Measurements from ENCODE around the gene AHCTF1. TPM values are rescaled to one million over a fixed set of nuclear protein-coding genes. Genes with fewer than 3 reads are reported as not detected.
"Not testable (repeated sequence)": the region's sequence is repeated elsewhere in the genome, so short reads cannot be mapped to it uniquely, and the experiment has no call there.

The AHCTF1 gene
- total and polyA plus RNA-seq, 7 donors = 3.7 to 61.8 (median 35.7) TPM

GRCh38 chr1:246897302-246897701 is 34.4 kb downstream of the AHCTF1 start:
- TF ChIP-seq EP300 (IDR thresholded peaks at IDR 0.05) (no peak), POLR2A (IDR thresholded peaks at IDR 0.05) (no peak)
- Histone ChIP-seq H3K27me3 (no peaks in the 10 kb centered on the region), H3K27ac (no peak overlapping the region), H3K36me3 (peaks cover 15 to 97% (median 59%) of the 10 kb centered on the region in 4 donors), H3K4me1 (no peaks in the 10 kb centered on the region), H3K4me3 (no peak overlapping the region), H3K9me3 (no peaks in the 10 kb centered on the region)
- no peak for DNase-seq
- WGBS, 2 donors = 96% methylated on average over 5 of the region's 5 CpGs
- intact Hi-C loops (cut with DNase I) = no loop called here

GRCh38 chr1:246893191-246893939 is 38.4 kb downstream of the AHCTF1 start:
- H3K27me3 ChIP-seq = no peaks in the 10 kb centered on the region
- WGBS, 2 donors = 87 to 89% methylated on average over 5 of the region's 5 CpGs
- H3K36me3 ChIP-seq = peaks cover 27 to 97% (median 49%) of the 10 kb centered on the region in 4 donors
- H3K4me3 ChIP-seq = no peak overlapping the region
- TF ChIP-seq POLR2A (IDR thresholded peaks at IDR 0.05) (no peak), POLR2AphosphoS5 (IDR thresholded peaks at IDR 0.05) (no peak), EP300 (IDR thresholded peaks at IDR 0.05) (no peak)
- TF ChIP-seq, protein P1, sequence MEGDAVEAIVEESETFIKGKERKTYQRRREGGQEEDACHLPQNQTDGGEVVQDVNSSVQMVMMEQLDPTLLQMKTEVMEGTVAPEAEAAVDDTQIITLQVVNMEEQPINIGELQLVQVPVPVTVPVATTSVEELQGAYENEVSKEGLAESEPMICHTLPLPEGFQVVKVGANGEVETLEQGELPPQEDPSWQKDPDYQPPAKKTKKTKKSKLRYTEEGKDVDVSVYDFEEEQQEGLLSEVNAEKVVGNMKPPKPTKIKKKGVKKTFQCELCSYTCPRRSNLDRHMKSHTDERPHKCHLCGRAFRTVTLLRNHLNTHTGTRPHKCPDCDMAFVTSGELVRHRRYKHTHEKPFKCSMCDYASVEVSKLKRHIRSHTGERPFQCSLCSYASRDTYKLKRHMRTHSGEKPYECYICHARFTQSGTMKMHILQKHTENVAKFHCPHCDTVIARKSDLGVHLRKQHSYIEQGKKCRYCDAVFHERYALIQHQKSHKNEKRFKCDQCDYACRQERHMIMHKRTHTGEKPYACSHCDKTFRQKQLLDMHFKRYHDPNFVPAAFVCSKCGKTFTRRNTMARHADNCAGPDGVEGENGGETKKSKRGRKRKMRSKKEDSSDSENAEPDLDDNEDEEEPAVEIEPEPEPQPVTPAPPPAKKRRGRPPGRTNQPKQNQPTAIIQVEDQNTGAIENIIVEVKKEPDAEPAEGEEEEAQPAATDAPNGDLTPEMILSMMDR (IDR thresholded peaks at IDR 0.05) = no peak
- DNase-seq = no peak
- H3K4me1 ChIP-seq = no peaks in the 10 kb centered on the region
- intact Hi-C loops (cut with DNase I) = no loop called here
- no peaks in the 10 kb centered on the region for H3K9me3 ChIP-seq
- H3K27ac ChIP-seq = no peak overlapping the region

DNA sequence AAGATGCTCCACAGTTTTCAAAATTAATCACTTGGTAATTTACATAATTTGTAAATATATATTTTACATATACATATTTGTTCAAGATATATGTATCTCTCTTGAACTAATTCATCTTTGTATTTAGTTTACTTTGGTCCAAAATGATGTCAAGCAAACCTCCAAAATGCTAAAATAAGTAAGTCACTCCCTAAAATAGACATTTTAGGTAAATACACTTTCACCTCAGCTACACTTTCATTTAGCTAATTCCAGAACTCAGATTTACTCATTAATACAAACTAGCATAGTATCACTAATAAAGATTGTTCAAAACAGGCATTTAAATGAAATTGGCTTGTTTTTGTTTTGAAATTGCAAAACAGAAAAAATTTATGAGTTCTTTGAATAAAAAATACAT is 40.6 kb downstream of the AHCTF1 start:
- TF ChIP-seq POLR2AphosphoS5 (IDR thresholded peaks at IDR 0.05) (no peak), POLR2A (IDR thresholded peaks at IDR 0.05) (no peak), EP300 (IDR thresholded peaks at IDR 0.05) (no peak)
- TF ChIP-seq, protein P1 (IDR thresholded peaks at IDR 0.05) = no peak
- Histone ChIP-seq H3K36me3 (peaks cover 27 to 97% (median 41%) of the 10 kb centered on the region in 4 donors), H3K27ac (no peak overlapping the region), H3K27me3 (no peaks in the 10 kb centered on the region), H3K4me1 (no peaks in the 10 kb centered on the region), H3K4me3 (no peak overlapping the region), H3K9me3 (no peaks in the 10 kb centered on the region)
- DNase-seq = no peak
- intact Hi-C loops (cut with DNase I) = no loop called here

DNA sequence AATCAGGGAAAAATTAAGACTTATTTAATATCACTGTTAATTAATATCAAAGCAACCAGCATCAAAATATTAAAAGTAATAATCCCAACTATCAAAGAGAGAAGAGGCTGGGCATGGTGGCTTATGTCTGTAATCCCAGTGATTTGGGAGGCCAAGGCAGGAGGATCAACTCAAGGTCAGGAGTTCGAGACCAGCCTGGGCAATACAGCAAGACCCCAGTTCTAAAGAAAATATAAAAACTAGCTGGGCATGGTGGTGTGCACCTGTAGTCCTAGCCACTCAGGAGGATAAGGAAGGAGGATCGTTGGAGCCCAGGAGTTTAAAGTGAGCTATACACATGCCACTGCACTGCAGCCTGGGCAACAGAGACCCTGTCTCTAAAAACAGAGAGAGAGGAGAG is 43.2 kb downstream of the AHCTF1 start:
- TF ChIP-seq POLR2AphosphoS5 (IDR thresholded peaks at IDR 0.05) (no peak), EP300 (IDR thresholded peaks at IDR 0.05) (no peak), POLR2A (IDR thresholded peaks at IDR 0.05) (no peak)
- TF ChIP-seq, protein P1 (IDR thresholded peaks at IDR 0.05) = no peak
- WGBS, 2 donors = 95 to 97% methylated on average over 2 of the region's 2 CpGs
- no peaks in the 10 kb centered on the region for H3K4me1 ChIP-seq
- no peak for DNase-seq
- H3K9me3 ChIP-seq = no peaks in the 10 kb centered on the region
- H3K27me3 ChIP-seq = no peaks in the 10 kb centered on the region
- H3K36me3 ChIP-seq = peaks cover 12 to 96% (median 24%) of the 10 kb centered on the region in 4 donors
- H3K4me3 ChIP-seq = no peak overlapping the region
- intact Hi-C loops (cut with DNase I) = no loop called here
- no peak overlapping the region for H3K27ac ChIP-seq

DNA sequence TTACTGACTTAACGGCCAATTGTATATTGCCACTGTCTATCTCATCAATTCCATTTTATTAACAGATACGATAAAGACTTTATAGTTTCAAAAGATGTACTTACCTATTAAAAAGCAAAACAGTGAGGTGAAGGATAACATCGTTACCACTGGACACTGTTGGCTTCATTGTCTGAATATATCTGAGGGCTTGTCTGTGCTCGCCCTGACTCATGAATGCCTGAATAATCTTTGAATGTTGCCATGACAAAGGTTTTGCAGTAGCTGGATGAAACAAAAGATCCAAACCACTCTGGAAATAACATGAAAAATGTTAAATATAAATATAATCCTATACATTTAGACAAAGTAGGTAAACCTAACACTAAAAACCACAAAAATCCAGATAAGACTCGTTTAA is 46.4 kb downstream of the AHCTF1 start:
- H3K36me3 ChIP-seq = peaks cover 4 to 79% (median 20%) of the 10 kb centered on the region in 4 donors
- WGBS, 2 donors = 96% methylated on average over 4 to 5 of the region's 5 CpGs

DNA sequence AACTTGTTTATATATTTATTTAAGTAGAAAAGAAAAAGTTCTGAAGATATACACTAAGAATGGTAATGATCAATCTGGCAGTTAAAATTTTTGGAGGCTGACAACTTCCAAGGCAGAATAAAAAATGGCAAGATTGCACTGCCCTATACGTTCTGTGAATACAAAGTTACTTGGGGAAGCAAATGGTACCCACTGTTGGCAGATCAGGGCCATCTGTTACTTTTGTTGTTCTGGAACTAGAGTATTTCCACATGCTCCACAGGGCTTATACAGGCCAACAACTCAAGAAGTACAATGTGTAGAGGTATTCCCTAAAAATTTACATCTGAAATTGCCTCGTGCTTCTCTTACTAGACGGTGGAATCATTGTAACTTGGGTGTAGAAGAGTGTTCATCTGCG is 53.2 kb downstream of the AHCTF1 start:
- 96 to 98% methylated on average over 4 of the region's 4 CpGs for WGBS, 2 donors
- Histone ChIP-seq H3K9me3 (no peaks in the 10 kb centered on the region), H3K4me3 (no peak overlapping the region), H3K27ac (no peak overlapping the region), H3K27me3 (no peaks in the 10 kb centered on the region), H3K36me3 (peaks cover 7 to 47% (median 12%) of the 10 kb centered on the region in 4 donors), H3K4me1 (no peaks in the 10 kb centered on the region)
- no peak for TF ChIP-seq EP300 (IDR thresholded peaks at IDR 0.05)
- TF ChIP-seq, protein P1 (IDR thresholded peaks at IDR 0.05) = no peak
- no peak for TF ChIP-seq POLR2A (IDR thresholded peaks at IDR 0.05)
- TF ChIP-seq POLR2AphosphoS5 (IDR thresholded peaks at IDR 0.05) = no peak
- intact Hi-C loops (cut with DNase I) = no loop called here
- DNase-seq = no peak

More for the DNA sequence above, 46.4 kb downstream of the AHCTF1 start:
- intact Hi-C loops (cut with DNase I); H3K4me3 ChIP-seq; H3K4me1 ChIP-seq; DNase-seq; H3K27me3 ChIP-seq; H3K27ac ChIP-seq; H3K9me3 ChIP-seq: not testable (repeated sequence)

All from sigmoid colon (tissue), 7 donors.